NCI-H1694 (cell line): ENCODE data around the gene PCNX3.
"Not testable (repeated sequence)": the region's sequence is repeated elsewhere in the genome, so short reads cannot be mapped to it uniquely, and the experiment has no call there.

Experiments used
- DNase-seq: peaks from one replicate; lab custom pipeline; 2025; lab: John Stamatoyannopoulos, UW

PCNX3 gene

GRCh38 chr11:65655570-65656332 is 40.2 kb downstream of the PCNX3 start:
- DNase-seq, result no peak

DNA sequence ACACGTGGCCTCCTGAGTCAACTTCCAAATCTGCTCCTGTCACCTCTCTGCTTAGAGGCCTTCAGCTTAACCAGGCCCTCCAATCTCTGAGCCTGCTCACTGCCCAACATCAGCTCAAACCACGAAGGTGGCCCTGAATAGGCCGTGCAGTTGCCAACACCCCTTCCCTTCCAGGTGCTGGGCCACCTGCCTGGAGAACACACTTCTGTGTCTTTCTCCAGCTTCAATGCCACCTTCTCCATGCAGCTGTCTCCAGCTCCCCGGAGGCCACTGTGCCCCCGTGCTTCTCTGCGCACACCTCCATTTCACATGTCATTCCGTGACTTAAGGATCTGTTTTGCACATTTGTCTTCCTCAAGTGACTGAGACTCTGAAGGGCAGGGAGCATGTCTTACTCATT is 41.9 kb downstream of the PCNX3 start:
- no peak for DNase-seq

GRCh38 chr11:65658174-65659021 is 42.8 kb downstream of the PCNX3 start:
- no peak for DNase-seq

- DNase-seq, result no peak
Measured at GRCh38 chr11:65660038-65660437, 44.5 kb downstream of the PCNX3 start.

DNA sequence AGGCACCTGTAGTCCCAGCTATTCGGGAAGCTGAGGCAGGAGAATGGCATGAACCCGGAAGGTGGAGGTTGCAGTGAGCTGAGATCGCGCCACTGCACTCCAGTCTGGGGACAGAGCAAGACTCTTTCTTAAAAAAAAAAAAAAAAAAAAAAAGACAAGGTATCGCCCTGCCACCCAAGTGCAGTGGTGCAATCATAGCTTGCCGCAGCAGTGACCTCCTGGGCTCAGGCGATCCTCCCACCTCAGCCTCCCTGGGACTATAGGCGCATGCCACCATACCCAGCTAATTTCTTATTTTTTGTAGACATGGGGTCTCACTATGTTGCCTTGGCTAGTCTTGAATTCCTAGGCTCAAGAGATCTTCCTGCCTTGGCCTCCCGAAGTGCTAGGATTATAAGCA is 45.3 kb downstream of the PCNX3 start:
- DNase-seq, result not testable (repeated sequence)

- DNase-seq, result no peak
Measured at GRCh38 chr11:65661599-65662246, 46.1 kb downstream of the PCNX3 start.

- no peak for DNase-seq
Measured at GRCh38 chr11:65662247-65662798, 46.7 kb downstream of the PCNX3 start.

DNA sequence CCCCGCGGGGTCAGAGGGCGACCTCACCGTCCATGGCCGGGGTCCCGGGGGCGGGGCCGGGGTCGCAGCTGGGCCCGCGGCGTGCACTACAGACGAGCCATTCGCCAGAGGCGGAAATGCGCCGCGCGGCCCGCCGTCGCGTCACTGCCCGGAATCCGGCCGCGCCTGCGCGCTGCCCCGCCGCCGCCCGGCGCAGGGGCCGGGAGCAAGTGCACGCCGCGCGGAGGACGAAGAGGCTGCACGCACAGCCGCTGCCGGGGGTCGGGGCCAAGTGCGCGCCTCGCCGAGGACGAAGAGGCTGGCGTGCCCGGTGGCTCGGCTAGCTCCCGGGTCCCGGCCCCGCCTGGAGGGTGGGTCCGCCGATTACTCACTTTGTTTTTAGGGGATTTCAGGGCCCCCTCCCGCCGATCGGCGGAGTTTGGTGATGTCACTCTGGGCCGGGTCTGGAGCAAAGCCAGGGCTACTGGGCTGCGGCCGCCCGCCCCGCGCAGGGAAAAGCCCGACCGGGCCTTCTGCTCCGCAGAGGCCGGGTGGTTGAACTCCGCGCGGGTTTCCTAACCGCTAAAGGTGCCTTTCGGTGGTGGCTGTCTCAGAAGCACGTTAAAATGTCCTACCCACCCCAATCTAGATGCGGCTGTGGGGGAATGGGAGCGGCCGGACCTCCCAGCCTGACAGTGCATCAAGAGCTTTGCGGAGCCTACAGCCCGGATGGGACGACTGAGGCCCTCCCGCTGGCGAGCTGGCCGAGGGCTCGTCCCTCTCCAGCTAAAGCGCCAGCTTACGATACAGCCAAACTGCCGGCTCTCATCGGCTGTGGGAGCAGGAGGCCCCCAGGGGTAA is 47.4 kb downstream of the PCNX3 start, which contains the start of gene RELA:
Gene RELA (minus strand): TSS at position 118 of the 840 bp plus-strand sequence. CDS start 84 bp downstream, at position 34.
- peak; percentile 47 for DNase-seq

- DNase-seq, result no peak
Measured at GRCh38 chr11:65663639-65664200, 48.1 kb downstream of the PCNX3 start.

- no peak for DNase-seq
Measured at GRCh38 chr11:65672180-65672860, 56.7 kb downstream of the PCNX3 start.

DNA sequence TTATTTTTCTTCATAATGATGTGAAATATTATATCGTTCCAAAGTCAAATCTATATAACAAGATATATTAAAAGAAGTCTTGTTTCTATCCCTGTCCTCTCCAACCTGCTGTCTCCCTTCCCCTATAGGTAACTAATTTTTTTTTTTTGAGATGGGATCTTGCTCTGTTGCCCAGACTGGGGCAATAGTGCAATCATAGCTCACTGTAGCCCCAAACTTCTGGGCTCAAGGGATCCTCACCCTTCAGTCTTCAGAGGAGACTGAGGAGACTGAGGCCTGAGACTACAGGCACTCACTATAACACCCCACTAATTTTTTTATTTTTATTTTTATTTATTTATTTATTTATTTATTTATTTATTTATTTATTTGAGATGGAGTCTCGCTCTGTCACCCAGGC is 57.4 kb downstream of the PCNX3 start:
- DNase-seq, result no peak

DNA sequence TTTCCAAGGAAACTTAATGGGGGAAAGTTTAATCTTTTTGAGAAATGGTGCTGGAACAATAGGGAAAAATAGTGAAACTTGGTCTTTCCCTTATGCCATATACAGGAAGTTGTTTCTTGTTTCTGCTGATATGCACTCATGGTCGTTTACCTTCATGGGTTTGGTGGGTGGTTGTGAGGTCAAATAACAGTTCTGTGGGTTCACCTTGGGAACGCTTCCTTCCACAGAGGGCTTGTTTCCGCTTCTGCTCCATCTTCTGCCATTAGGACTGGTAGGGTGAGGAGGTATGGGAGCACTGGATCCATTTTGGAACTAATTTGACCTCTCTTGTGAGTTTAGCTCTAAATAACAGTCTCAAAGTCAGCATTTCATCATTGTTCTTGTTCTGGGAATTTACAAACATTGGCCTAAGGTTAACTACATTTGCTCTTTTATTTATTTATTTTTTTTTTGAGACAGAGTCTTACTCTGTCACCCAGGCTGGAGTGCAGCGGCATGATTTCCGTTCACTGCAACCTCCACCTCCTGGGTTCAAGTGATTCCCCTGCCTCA is 64.7 kb downstream of the PCNX3 start:
- no peak for DNase-seq

- not testable (repeated sequence) for DNase-seq
Measured at GRCh38 chr11:65683480-65683879, 67.9 kb downstream of the PCNX3 start.

- no peak for DNase-seq
Measured at GRCh38 chr11:65685981-65686380, 70.4 kb downstream of the PCNX3 start.
